Measurements from ENCODE around the gene KRT73. TPM values are rescaled to one million over a fixed set of nuclear protein-coding genes. Genes with fewer than 3 reads are reported as not detected.
A peak's percentile ranks its signal among the peaks of the same experiment; 100 is the strongest.

Gene KRT73
- total and polyA plus RNA-seq, 9 of the 15 experiments (the other 6 are each of a cell fraction or from before 2014, with no cell fraction given) = 0.09 to 0.18 (median 0.13) TPM; not detected in 5

- TF ChIP-seq ELK3 (CRISPR knock-in tag; IDR thresholded peaks at IDR 0.05) = peak; percentile 25; the same call in 1 of the 2 replicates
- TF ChIP-seq TCF15 (CRISPR knock-in tag; IDR thresholded peaks at IDR 0.05) = 0 out of 2 replicates have a peak, but pooled peaks have one; percentile 18
- TF ChIP-seq ZNF395 (CRISPR knock-in tag; IDR thresholded peaks at IDR 0.05) = peak; percentile 97
- peak; percentile 97 for TF ChIP-seq ETV5 (CRISPR knock-in tag; IDR thresholded peaks at IDR 0.05; ENCODE audit: low read depth)
- peak in 1 of 2 experiments; percentile 96; a peak in 2 of 4 replicates for TF ChIP-seq ZMIZ1 (IDR thresholded peaks at IDR 0.05; ENCODE audit: low read depth in 2 of 2, low read length in 2 of 2)
- TF ChIP-seq SREBF1 (IDR thresholded peaks at IDR 0.05; ENCODE audit: borderline replicate concordance, low read depth, low read length) = no peak
- TF ChIP-seq RAD51 (IDR thresholded peaks at IDR 0.05; ENCODE audit: borderline replicate concordance, low read depth) = peak; percentile 65; the same call in 1 of the 2 replicates
- TF ChIP-seq CTBP1 (IDR thresholded peaks at IDR 0.05; ENCODE audit: borderline replicate concordance) = peak; percentile 87
- TF ChIP-seq NCOR1 (IDR thresholded peaks at IDR 0.05) = peak; percentile 99
- no peak for TF ChIP-seq MCM2 (IDR thresholded peaks at IDR 0.05; ENCODE audit: low read depth)
- peak; percentile 80 for TF ChIP-seq PRDM10 (IDR thresholded peaks at IDR 0.05; ENCODE audit: partially characterized antibody)
- no peak for TF ChIP-seq ZNF263 (CRISPR knock-in tag; IDR thresholded peaks at IDR 0.05; ENCODE audit: borderline replicate concordance)
- TF ChIP-seq ZNF134 (CRISPR knock-in tag; conservative IDR thresholded peaks at IDR 0.05) = 0 out of 2 replicates have a peak, but pooled peaks have one; percentile 31
These were observed 43.9 kb upstream of the KRT73 start (continued) for GRCh38 chr12:52662093-52662917.
